Measurements from ENCODE around the gene PBRM1. TPM values are rescaled to one million over a fixed set of nuclear protein-coding genes. Genes with fewer than 3 reads are reported as not detected.

Gene PBRM1
- total RNA-seq, 1 donor from 2014 or later: 51.5 TPM

DNA sequence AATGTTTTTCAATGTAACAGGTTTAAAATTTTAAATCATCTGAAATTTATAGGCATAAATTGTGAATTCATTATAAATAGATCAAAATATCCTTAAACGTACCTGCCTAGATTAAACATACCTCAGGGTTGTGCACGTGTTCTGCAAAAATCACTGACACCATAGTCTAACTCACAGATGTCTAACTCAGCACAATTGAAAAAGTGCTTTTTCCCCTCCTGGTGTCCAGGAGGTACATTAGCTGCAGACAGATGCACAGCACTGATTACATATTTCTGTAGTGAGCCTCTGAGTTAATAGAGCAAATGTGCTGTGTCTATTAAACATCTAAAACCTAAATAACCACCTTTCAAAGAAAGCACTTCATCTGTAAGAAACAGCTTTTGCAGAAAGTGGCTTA, 138.6 kb downstream of the PBRM1 start:
- H3K4me3 ChIP-seq (ENCODE audit: low read depth, low read length): no peak overlapping the region
- DNase-seq (ENCODE audit: low read depth): no peak
- TF ChIP-seq, protein P1, sequence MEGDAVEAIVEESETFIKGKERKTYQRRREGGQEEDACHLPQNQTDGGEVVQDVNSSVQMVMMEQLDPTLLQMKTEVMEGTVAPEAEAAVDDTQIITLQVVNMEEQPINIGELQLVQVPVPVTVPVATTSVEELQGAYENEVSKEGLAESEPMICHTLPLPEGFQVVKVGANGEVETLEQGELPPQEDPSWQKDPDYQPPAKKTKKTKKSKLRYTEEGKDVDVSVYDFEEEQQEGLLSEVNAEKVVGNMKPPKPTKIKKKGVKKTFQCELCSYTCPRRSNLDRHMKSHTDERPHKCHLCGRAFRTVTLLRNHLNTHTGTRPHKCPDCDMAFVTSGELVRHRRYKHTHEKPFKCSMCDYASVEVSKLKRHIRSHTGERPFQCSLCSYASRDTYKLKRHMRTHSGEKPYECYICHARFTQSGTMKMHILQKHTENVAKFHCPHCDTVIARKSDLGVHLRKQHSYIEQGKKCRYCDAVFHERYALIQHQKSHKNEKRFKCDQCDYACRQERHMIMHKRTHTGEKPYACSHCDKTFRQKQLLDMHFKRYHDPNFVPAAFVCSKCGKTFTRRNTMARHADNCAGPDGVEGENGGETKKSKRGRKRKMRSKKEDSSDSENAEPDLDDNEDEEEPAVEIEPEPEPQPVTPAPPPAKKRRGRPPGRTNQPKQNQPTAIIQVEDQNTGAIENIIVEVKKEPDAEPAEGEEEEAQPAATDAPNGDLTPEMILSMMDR (conservative IDR thresholded peaks at IDR 0.05; ENCODE audit: low read depth, low read length): no peak

DNA sequence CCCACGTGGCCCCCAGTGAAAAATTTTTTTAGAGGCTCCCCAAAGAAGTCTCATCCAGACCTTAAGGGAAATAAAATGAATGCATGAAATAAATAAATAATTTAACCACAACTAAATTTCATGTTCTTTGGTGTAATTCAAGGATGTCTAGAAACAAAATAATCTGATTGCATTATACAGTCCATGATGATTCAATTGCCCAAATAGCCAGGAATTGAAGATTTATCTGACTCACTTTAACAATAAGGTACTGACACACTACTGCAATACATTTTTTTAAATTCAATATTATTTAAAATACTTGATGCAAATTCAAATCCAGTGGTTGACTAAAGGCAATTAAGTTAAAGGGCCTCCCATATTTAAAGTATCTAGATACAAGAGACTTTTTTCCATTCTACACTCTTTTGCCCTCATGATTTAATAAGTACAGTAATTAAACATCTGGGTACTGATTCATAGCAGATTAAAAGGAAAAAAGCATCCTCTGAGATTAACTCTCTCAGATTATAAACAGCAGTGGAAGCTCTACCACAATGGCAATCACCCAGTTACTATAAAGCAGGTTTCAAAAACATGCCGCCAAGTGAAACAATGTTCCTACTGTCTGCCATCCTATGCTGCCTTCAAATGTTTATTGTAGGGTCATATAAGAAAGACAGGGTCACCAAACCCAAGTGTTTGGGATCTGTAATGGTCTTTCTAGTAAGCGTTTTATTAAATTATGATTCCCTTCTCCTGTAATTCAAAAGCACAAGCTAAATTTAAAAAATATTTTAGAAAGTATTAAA, 139.4 kb downstream of the PBRM1 start:
- TF ChIP-seq, protein P1 (conservative IDR thresholded peaks at IDR 0.05; ENCODE audit: low read depth, low read length): no peak
- DNase-seq (ENCODE audit: low read depth): no peak
- no peak overlapping the region for H3K4me3 ChIP-seq (ENCODE audit: low read depth, low read length)

DNA sequence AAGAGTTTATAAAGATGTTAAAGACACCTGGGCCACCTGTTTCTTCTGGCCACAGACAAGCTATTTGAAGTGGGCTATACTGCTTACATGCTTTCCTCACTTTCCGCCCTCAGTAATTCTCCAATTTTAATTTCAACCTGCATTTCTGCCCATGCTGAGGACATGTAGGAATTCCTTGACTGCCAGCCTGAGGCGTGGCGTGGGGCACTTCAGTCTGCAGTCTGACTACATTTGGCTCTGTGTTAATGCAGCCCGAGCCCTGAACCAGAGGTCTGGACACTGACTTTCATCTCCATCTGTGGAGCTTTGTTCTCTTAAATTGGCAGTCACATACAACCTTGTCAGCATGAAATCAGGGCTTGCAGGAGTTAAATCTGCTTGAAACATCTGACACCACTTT, 140.8 kb downstream of the PBRM1 start:
- DNase-seq (ENCODE audit: low read depth): no peak
- TF ChIP-seq, protein P1 (conservative IDR thresholded peaks at IDR 0.05; ENCODE audit: low read depth, low read length): no peak
- no peak overlapping the region for H3K4me3 ChIP-seq (ENCODE audit: low read depth, low read length)

- no peak overlapping the region for H3K4me3 ChIP-seq (ENCODE audit: low read depth, low read length)
- TF ChIP-seq, protein P1 (conservative IDR thresholded peaks at IDR 0.05; ENCODE audit: low read depth, low read length): no peak
- DNase-seq (ENCODE audit: low read depth): no peak
Observed at GRCh38 chr3:52541050-52541449, 144.7 kb downstream of the PBRM1 start.

DNA sequence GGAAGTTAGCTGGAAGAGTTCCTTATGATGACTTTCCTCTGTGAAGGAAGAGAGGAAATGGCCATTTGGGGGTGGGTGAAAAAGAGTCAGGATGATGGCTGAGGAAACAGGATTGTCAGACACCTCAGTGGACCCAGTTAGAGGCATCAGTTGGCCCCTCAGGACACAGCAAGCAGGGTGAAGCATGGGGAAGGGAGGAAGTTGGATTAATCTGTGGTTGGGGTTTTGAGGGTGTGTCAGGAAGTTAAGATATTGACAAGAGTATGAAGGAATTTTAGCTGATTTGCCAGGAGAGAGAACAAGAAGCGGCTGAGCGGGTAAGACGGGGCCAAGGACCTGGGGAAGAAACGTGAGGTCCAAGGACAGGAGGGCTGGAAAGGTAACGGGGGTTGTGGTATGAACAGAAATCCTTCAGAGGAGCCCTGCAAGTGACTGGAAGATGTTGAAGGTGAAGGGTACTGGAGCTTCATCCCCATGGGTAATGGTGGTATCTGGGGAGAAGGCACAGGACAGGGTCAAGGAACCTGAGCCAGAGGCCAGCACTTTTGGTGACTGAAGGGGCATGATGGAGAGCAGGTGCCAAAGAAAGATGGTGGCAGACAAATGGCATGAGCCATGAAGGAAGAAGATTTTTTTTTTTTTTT, 146.6 kb downstream of the PBRM1 start:
- no peak for DNase-seq (ENCODE audit: low read depth)
- no peak overlapping the region for H3K4me3 ChIP-seq (ENCODE audit: low read depth, low read length)
- TF ChIP-seq, protein P1 (conservative IDR thresholded peaks at IDR 0.05; ENCODE audit: low read depth, low read length): no peak

DNA sequence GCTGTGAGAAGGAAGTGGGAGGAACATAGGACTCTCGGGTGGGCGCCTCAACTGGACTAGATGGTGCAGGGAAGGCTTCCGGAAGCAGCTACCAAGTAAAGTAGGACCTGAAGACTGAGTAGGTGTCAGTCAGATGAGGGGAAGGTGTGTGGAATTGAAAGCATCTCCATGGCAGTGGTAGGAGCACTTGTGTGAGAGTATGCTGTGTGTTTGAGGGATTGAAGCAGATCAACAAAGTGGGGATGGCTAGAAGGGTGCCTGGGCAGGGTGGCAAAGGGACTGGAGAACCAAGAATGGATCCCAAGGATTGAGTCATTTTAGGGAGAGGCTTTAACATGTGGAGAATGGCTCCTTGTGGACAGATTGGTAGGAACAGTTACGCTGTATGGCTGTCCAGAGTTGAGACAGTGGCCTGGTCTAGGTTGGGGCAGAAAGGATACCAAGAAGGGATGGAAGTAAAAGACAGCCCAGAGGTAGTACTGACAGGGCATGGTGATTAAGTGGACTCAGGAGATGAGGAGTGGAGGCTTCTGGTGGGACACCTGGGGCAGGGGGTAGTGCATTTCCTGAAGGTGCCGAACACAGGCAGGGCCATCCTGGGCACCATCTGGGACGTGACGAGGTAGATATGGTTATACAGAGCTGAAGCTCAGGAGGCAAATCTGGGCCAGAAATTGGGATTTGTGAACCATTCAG, 147.8 kb downstream of the PBRM1 start:
- DNase-seq (ENCODE audit: low read depth): no peak
- H3K4me3 ChIP-seq (ENCODE audit: low read depth, low read length): peak overlapping the region; percentile 86
- TF ChIP-seq, protein P1 (conservative IDR thresholded peaks at IDR 0.05; ENCODE audit: low read depth, low read length): no peak
